HepG2 (cell line): ENCODE measurements around the gene LDLRAD4. TPM values are rescaled to one million over a fixed set of nuclear protein-coding genes. Genes with fewer than 3 reads are reported as not detected.
A peak's percentile ranks its signal among the peaks of the same experiment; 100 is the strongest.

Experiments
- ATAC-seq: fragments of 200-7000 bp; cut with Tn5 transposase; 3 replicates; pipeline ENCODE4 v1.9.1; 2020; ENCODE audit warnings: mild to moderate bottlenecking, moderate library complexity
- BruUV-seq: library from RNA; stranded (reverse); fragments of 400-500 nt; replicated peaks from 2 replicates; lab custom pipeline; 2021; lab: Mats Ljungman, UMichigan
- CTCF ChIA-PET: fragments of 300-600 bp; formaldehyde crosslinking; extraction: SDS; loops from one replicate; lab custom pipeline; 2021; ENCODE audit warnings: low total read pairs, inconsistent platforms, low intra/inter-chr PET ratio; lab: Yijun Ruan, JAX
- POLR2A ChIA-PET: fragments of 350-600 bp; sonication (Branson Sonifier 250); formaldehyde crosslinking; loops from one replicate; lab custom pipeline; 2020; ENCODE audit warnings: antibody characterized with exemption, inconsistent platforms; lab: Yijun Ruan, JAX
- DNase-seq: peaks from one replicate; pipeline ENCODE4 v3.0.0-alpha.2; 2015; ENCODE audit warnings: low spot score
- FAIRE-seq: peaks from 3 replicates; lab custom pipeline; 2011; peaks lifted over from hg19 to GRCh38; lab: Jason Lieb, UNC
- H2AFZ ChIP-seq: one replicate; pipeline ENCODE4 v1.6.1; 2011; ENCODE audit warnings: low read length, inconsistent platforms
- H3K27ac ChIP-seq: fragments of 300-600 bp; 3 replicates; pipeline ENCODE4 v1.8.0; 2011; ENCODE audit warnings: mixed run types, mild to moderate bottlenecking, mixed read lengths, low read length, inconsistent platforms; ENCODE audit not compliant: insufficient read depth; ENCODE audit errors: extremely low read length
- H3K27me3 ChIP-seq, 2 experiments: fragments of 200-600 bp in 1 of 2; 2 replicates in 1 of 2; 3 replicates in 1 of 2; pipeline versions ENCODE4 v1.6.0 to v1.8.0; 2011; ENCODE audit warnings: low read length in 2 of 2, mild to moderate bottlenecking in 2 of 2, moderate library complexity in 2 of 2, inconsistent platforms in 1 of 2; ENCODE audit not compliant: insufficient read depth in 2 of 2, control insufficient read depth in 1 of 2
- H3K36me3 ChIP-seq, 2 experiments: fragments of 200-600 bp in 1 of 2; replicated peaks in 1 of 2; 2 replicates in 1 of 2; 3 replicates in 1 of 2; pipeline versions ENCODE4 v1.5.1 to v1.8.0; 2011; ENCODE audit warnings: low read length in 2 of 2, inconsistent platforms in 1 of 2; ENCODE audit not compliant: insufficient read depth in 2 of 2, control insufficient read depth in 1 of 2
- H3K4me1 ChIP-seq: 2 replicates; pipeline ENCODE4 v1.5.1; 2012; ENCODE audit warnings: low read length, inconsistent platforms; ENCODE audit not compliant: insufficient read depth
- H3K4me2 ChIP-seq: 2 replicates; pipeline ENCODE4 v1.6.0; 2011; ENCODE audit warnings: low read depth, low read length, inconsistent platforms
- H3K4me3 ChIP-seq, 3 experiments: fragments of 200-600 bp in 1 of 3; sonication (generic), shearing (Covaris generic) in 1 of 3; replicated peaks in 1 of 3; 2 replicates each; pipeline ENCODE4 v1.5.1; 2011 to 2016; ENCODE audit warnings: low read length in 3 of 3, inconsistent platforms in 2 of 3, low read depth in 2 of 3, mild to moderate bottlenecking in 2 of 3, control low read depth in 1 of 3, mixed read lengths in 1 of 3; ENCODE audit not compliant: insufficient read depth in 1 of 3
- H3K79me2 ChIP-seq: one replicate; pipeline ENCODE4 v1.6.1; 2011; ENCODE audit warnings: low read length, inconsistent platforms; ENCODE audit not compliant: insufficient read depth
- H3K9ac ChIP-seq: 2 replicates; pipeline ENCODE4 v1.6.0; 2011; ENCODE audit warnings: mild to moderate bottlenecking, low read depth, low read length, inconsistent platforms; ENCODE audit not compliant: insufficient read depth
- H3K9me3 ChIP-seq: 2 replicates; pipeline ENCODE4 v1.5.1; 2012; ENCODE audit warnings: mild to moderate bottlenecking, low read length
- H4K20me1 ChIP-seq: 2 replicates; pipeline ENCODE4 v1.6.0; 2011; ENCODE audit warnings: inconsistent platforms, mild to moderate bottlenecking, low read length, moderate library complexity; ENCODE audit not compliant: insufficient read depth
- CREB1 ChIP-seq, 2 experiments: fragments of 450-650 bp in 1 of 2; IDR thresholded peaks; 2 replicates each; pipeline ENCODE4 v1.6.1; 2016 to 2017; ENCODE audit warnings: control low read depth in 1 of 2, mild to moderate bottlenecking in 1 of 2, missing compliant biosample characterization in 1 of 2, missing genetic modification characterization in 1 of 2
- SOX13 ChIP-seq, 3 experiments: fragments of 450-650 bp in 1 of 3; sonication (generic) in 1 of 3; formaldehyde crosslinking in 1 of 3; IDR thresholded peaks in 2 of 3; conservative IDR thresholded peaks in 1 of 3; 2 replicates each; pipeline versions ENCODE4 v1.5.0 to v1.6.1; 2016 to 2020; ENCODE audit warnings: antibody characterized with exemption in 1 of 3, mild to moderate bottlenecking in 1 of 3, missing compliant biosample characterization in 1 of 3, missing genetic modification reagents in 1 of 3, moderate library complexity in 1 of 3
- ZBTB8A ChIP-seq: sonication (generic); formaldehyde crosslinking; IDR thresholded peaks from 2 replicates; pipeline ENCODE4 v1.4.0; 2020; ENCODE audit warnings: mild to moderate bottlenecking, low read depth, missing genetic modification reagents, borderline replicate concordance
- ZNF501 ChIP-seq: sonication (generic); formaldehyde crosslinking; IDR thresholded peaks from 2 replicates; pipeline ENCODE4 v1.5.1; 2020; ENCODE audit warnings: mild to moderate bottlenecking, moderate library complexity, missing genetic modification reagents
- WGBS: methylation state at CpG from one replicate; pipeline ENCODE4 v1.1.6; 2017; ENCODE audit warnings: low lambda C conversion rate; 5-methylcytosine and 5-hydroxymethylcytosine counted together
- in situ Hi-C: cut with HindIII; loops from 2 replicates; pipeline ENCODE4 v1.10.0; 2017; ENCODE audit warnings: low pct_unique_long_range_greater_than_20kb; ENCODE audit not compliant: extremely low pct_ligation_motif_present
- intact Hi-C: fragments of 100-400 bp; cut with micrococcal nuclease; formaldehyde crosslinking; loops from one replicate; pipeline ENCODE4 v1.10.0; 2022; ENCODE audit not compliant: unreplicated experiment
- polyA plus RNA-seq, 8 experiments: library from polyadenylated mRNA; depleted of rRNA in 3 of 8; stranded (reverse) in 7 of 8; unstranded in 1 of 8; fragments of >200 nt; fragmentation: Illumina TruSeq in 4 of 8; extraction: Trizol in 4 of 8; gene quantifications; 2 replicates each; pipeline versions ENCODE4 v1.2.1 to v1.2.3, GENCODE V29; 2011 to 2016; ENCODE audit warnings: low read depth in 4 of 8, missing spikeins in 1 of 8, mixed read lengths in 1 of 8; ENCODE audit not compliant: insufficient read depth in 1 of 8
- total RNA-seq, 5 experiments: library from RNA; depleted of rRNA; stranded (reverse); fragments of >200 nt; fragmentation: Illumina TruSeq; extraction: Trizol; gene quantifications; 2 replicates each; pipeline ENCODE4 v1.2.3, GENCODE V29; 2016; ENCODE audit warnings: low read depth in 1 of 5
- TF ChIP-seq, protein P1 (sequence below): sonication (generic); formaldehyde crosslinking; conservative IDR thresholded peaks from 2 replicates; pipeline ENCODE4 v1.5.0; 2020; ENCODE audit warnings: missing genetic modification reagents

The LDLRAD4 gene
- total and polyA plus RNA-seq, 2 of the 13 experiments (the other 11 are each of a cell fraction or from before 2014, with no cell fraction given), result 13.6 to 20.9 TPM

DNA sequence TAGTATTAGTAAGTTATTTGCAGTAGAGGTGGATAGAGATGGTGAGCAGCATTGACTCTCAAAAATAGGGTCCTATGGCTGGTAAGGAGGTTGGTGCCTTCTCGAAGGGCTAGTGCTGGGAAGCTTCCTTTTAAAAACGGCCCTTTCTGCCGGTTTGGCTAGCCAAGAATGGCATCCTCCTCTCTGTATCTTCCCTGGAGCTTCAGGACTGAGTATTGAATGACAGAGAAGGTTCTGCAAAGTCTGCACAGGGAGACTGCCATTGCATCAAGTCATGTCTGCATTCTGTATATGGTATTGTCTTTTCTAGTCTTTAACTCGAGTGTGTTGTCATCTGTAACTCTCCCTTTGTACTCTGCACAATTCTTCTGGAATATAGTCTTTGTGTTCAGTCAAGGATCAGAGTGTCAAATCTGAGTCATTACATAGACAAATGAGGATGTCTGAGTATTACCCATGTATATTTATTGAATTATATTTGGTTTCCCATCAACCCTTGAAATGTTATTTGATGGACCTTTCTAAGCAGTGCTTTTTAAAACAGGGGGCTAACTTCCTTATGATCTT, 1.1 kb downstream of the LDLRAD4 start:
- FAIRE-seq (no peak), DNase-seq (no peak), ATAC-seq (no peak)
- WGBS, result 12% methylated on average over 4 of the region's 4 CpGs
- POLR2A ChIA-PET, result interaction anchor here (1.3 to 1.6 kb wide), 3 partner anchors 81 to 119 kb away, joined by 3 to 4 read pairs (median 3); no protein-coding TSS in a partner anchor
- Histone ChIP-seq H3K9me3 (no peaks in the 10 kb centered on the region), H4K20me1 (no peaks in the 10 kb centered on the region; the same call in 1 of the 2 replicates), H3K36me3 (no peaks in the 10 kb centered on the region; a peak in 1 of 5 replicates), H3K4me2 (peak overlapping the region; percentile 80), H3K9ac (no peak overlapping the region), H2AFZ (no peak overlapping the region), H3K4me3 (peak overlapping the region in 2 of 3 experiments; percentile 83 to 86; a peak in 4 of 6 replicates), H3K79me2 (peaks cover 8% of the 10 kb centered on the region), H3K27ac (no peak overlapping the region), H3K27me3 (no peaks in the 10 kb centered on the region), H3K4me1 (peaks cover 71% of the 10 kb centered on the region)
- CTCF ChIA-PET, result no interaction called here
- TF ChIP-seq ZBTB8A, result no peak
- TF ChIP-seq SOX13 (IDR thresholded peaks at IDR 0.05), result no peak
- TF ChIP-seq SOX13 (CRISPR knock-in tag; conservative IDR thresholded peaks at IDR 0.05 in 1 of 2, IDR thresholded peaks at IDR 0.05 in 1 of 2), result peak in 1 of 2 experiments; percentile 6; a peak in 1 of 4 replicates
- BruUV-seq, result no TSS peak
- intact Hi-C loops, result loop anchor here (5.0 to 10.0 kb wide), 4 partner anchors 42 to 495 kb away; no protein-coding TSS in a partner anchor
- in situ Hi-C loops, result loop anchor here (10.0 to 25.0 kb wide), 2 partner anchors 315 to 418 kb away; no protein-coding TSS in a partner anchor

DNA sequence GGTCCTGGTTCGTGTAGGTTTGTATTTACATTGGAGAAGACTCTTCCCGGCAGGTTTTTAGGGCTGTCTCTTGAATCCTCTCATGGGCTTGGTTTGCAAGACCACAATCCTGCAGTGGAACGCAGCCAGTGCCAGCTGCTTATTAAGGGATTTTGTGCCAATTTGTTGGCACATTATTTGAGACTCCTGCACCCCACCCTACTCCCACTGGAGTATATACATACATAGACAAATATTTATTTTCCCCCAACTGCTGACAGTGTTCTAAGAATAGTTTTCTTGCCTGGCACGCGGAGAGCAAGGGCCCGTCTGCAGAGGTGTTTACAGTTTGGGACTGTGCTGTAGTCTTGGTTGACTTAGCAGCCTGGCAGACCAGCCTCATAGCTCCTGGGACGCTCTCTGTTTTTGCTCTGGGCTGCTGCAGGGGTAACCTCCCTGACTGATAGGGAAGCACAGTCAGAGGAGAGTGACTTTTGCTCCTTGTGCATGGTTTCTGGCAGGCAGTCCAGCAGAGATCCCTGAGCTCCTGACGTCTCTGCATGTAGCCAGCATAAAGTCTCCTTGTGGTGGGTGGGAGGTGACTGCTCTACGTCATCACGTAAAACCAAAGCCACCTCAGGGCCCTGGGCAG, 1.9 kb downstream of the LDLRAD4 start:
- peak overlapping the region in 2 of 3 experiments; percentile 18 to 34; a peak in 1 of 6 replicates for H3K4me3 ChIP-seq
- BruUV-seq, result no TSS peak
- no peaks in the 10 kb centered on the region; a peak in 1 of 5 replicates for H3K36me3 ChIP-seq
- 25% methylated on average over 9 of the region's 10 CpGs for WGBS
- H3K27me3 ChIP-seq, result no peaks in the 10 kb centered on the region
- FAIRE-seq (no peak), DNase-seq (no peak), ATAC-seq (no peak)
- no peaks in the 10 kb centered on the region for H3K9me3 ChIP-seq
- no peak overlapping the region; the same call in 1 of the 2 replicates for H3K9ac ChIP-seq
- POLR2A ChIA-PET, result interaction anchor here (1.3 kb wide), 1 partner anchor 83 kb away, joined by 3 read pairs; no protein-coding TSS in a partner anchor
- H3K4me1 ChIP-seq, result peaks cover 68% of the 10 kb centered on the region
- intact Hi-C loops (no loop called here), in situ Hi-C loops (loop anchor here (10.0 to 25.0 kb wide), 2 partner anchors 314 to 417 kb away; no protein-coding TSS in a partner anchor)
- peak overlapping the region; percentile 80 for H3K4me2 ChIP-seq
- peaks cover 8% of the 10 kb centered on the region for H3K79me2 ChIP-seq
- CTCF ChIA-PET, result no interaction called here
- TF ChIP-seq ZNF501 (CRISPR knock-in tag) (0 out of 2 replicates have a peak, but pooled peaks have one; percentile 23), CREB1 (IDR thresholded peaks at IDR 0.05) (peak; percentile 32; the same call in 1 of the 2 replicates), CREB1 (CRISPR knock-in tag; IDR thresholded peaks at IDR 0.05) (no peak)
- TF ChIP-seq, protein P1, sequence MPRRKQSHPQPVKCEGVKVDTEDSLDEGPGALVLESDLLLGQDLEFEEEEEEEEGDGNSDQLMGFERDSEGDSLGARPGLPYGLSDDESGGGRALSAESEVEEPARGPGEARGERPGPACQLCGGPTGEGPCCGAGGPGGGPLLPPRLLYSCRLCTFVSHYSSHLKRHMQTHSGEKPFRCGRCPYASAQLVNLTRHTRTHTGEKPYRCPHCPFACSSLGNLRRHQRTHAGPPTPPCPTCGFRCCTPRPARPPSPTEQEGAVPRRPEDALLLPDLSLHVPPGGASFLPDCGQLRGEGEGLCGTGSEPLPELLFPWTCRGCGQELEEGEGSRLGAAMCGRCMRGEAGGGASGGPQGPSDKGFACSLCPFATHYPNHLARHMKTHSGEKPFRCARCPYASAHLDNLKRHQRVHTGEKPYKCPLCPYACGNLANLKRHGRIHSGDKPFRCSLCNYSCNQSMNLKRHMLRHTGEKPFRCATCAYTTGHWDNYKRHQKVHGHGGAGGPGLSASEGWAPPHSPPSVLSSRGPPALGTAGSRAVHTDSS (CRISPR knock-in tag), result no peak
- TF ChIP-seq, all 625 proteins: peak for 2
- H4K20me1 ChIP-seq, result no peaks in the 10 kb centered on the region; the same call in 1 of the 2 replicates
- H3K27ac ChIP-seq, result no peak overlapping the region
- no peak overlapping the region for H2AFZ ChIP-seq
